GM21423 (cell line): ENCODE results near the gene PTPRM.

Experiments
- ATAC-seq: cut with Tn5 transposase; IDR thresholded peaks from one replicate; pipeline ENCODE4 v1.9.1; 2021; ENCODE audit warnings: mild to moderate bottlenecking, moderate library complexity; ENCODE audit not compliant: unreplicated experiment

PTPRM gene

GRCh38 chr18:7598167-7599047, 31.3 kb downstream of the PTPRM start:
- no peak for ATAC-seq

- no peak for ATAC-seq
These were observed 32.9 kb downstream of the PTPRM start for GRCh38 chr18:7600036-7600435.

GRCh38 chr18:7600528-7601245, 33.6 kb downstream of the PTPRM start:
- no peak for ATAC-seq

- no peak for ATAC-seq
These were observed 34.1 kb downstream of the PTPRM start for GRCh38 chr18:7601246-7601615.

- ATAC-seq, result no peak
These were observed 34.8 kb downstream of the PTPRM start for GRCh38 chr18:7601936-7602335.

- ATAC-seq, result no peak
These were observed 36.3 kb downstream of the PTPRM start for GRCh38 chr18:7603259-7604000.

- no peak for ATAC-seq
These were observed 37.2 kb downstream of the PTPRM start for GRCh38 chr18:7604361-7604760.

GRCh38 chr18:7605705-7606104, 38.6 kb downstream of the PTPRM start:
- ATAC-seq, result no peak

- no peak for ATAC-seq
These were observed 40.5 kb downstream of the PTPRM start for GRCh38 chr18:7607540-7608173.

GRCh38 chr18:7608174-7608550, 41.0 kb downstream of the PTPRM start:
- ATAC-seq, result no peak

GRCh38 chr18:7608781-7609201, 41.7 kb downstream of the PTPRM start:
- ATAC-seq, result no peak

GRCh38 chr18:7609617-7610016, 42.5 kb downstream of the PTPRM start:
- ATAC-seq, result no peak

- ATAC-seq, result no peak
These were observed 46.9 kb downstream of the PTPRM start for GRCh38 chr18:7614042-7614441.

GRCh38 chr18:7615840-7616239, 48.7 kb downstream of the PTPRM start:
- no peak for ATAC-seq

GRCh38 chr18:7616661-7617060, 49.5 kb downstream of the PTPRM start:
- no peak for ATAC-seq

GRCh38 chr18:7617738-7618422, 50.8 kb downstream of the PTPRM start:
- no peak for ATAC-seq

- ATAC-seq, result no peak
These were observed 51.9 kb downstream of the PTPRM start for GRCh38 chr18:7618891-7619442.

GRCh38 chr18:7619676-7620075, 52.6 kb downstream of the PTPRM start:
- ATAC-seq, result no peak

- no peak for ATAC-seq
These were observed 55.6 kb downstream of the PTPRM start for GRCh38 chr18:7622721-7623120.

- no peak for ATAC-seq
These were observed 56.6 kb downstream of the PTPRM start for GRCh38 chr18:7623681-7624080.
